NCI-H1930 (cell line): ENCODE data around the gene LSM10.
A peak's percentile ranks its signal among the peaks of the same experiment; 100 is the strongest.

Experiments used
- DNase-seq, 2 experiments: peaks; one replicate each; lab custom pipeline; 2025; lab: John Stamatoyannopoulos, UW

The LSM10 gene

GRCh38 chr1:36397378-36398230 lies at the start of gene LSM10:
Gene LSM10 (minus strand): TSS chr1:36397908. CDS start chr1:36394129, 3,779 bp downstream.
- DNase-seq: peak; percentile 85

- DNase-seq: no peak
These were observed 49.7 kb upstream of the LSM10 start for GRCh38 chr1:36447450-36447849.

GRCh38 chr1:36446746-36447145 lies 49.0 kb upstream of the LSM10 start:
- DNase-seq: no peak

GRCh38 chr1:36446271-36446670 lies 48.6 kb upstream of the LSM10 start:
- no peak for DNase-seq

DNA sequence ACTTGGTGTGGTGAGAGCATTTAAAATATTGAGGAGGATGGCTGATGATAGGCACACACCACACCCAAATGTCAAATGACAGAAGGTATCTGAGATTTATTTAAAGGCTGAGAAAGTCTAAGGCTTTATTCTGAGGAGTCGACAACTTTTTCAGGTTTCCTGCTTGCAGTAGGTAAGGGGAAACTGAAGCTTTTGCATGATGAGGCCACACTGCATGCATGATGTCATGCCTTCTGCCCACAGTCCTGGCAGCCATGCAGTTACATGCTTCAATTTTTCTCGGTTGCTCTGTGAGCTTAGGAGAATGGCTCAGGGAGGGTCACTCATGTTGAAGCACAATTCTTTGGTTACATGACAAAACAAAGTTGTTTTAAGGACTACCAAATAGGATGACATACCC lies 45.6 kb upstream of the LSM10 start:
- DNase-seq: no peak

DNA sequence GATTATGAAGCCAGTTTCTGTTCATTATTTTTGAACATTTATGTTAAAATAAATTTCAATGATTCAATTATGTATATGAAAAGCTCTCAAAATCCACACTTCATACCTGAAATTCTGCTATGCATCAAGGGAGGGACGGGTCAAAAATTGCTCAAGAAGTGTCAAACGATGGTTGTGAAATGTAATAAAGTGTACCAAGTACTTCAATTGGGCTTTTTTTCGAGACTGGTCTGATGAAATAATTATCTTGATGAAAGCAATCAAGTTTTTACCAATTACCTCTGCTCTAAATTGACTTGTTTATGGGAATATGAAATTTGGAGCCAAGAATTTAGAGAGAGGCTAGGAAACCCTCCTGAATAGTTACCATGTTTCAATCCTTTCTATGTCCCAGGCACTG lies 44.6 kb upstream of the LSM10 start:
- DNase-seq: no peak

GRCh38 chr1:36440646-36441045 lies 42.9 kb upstream of the LSM10 start:
- DNase-seq: no peak

GRCh38 chr1:36440044-36440443 lies 42.3 kb upstream of the LSM10 start:
- no peak for DNase-seq

DNA sequence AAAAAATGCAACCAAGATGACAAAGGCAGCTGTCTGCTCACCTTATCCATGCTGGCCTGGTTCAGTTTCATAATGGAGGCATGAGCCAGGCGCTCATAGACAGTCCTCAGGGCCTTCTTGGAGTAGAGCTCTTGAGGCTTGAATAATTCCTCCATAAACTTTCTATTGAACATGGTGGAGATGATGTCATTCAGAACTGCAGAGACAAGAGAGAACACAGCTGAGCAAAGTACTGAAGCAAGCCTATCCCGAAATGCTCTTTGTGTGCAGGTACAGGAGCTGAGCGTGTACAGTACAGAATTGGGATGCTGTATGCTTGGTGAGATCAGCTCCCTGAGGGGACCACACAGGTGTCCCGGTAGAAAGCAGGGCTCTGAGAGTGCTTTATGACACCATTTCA lies 41.0 kb upstream of the LSM10 start:
- no peak for DNase-seq

DNA sequence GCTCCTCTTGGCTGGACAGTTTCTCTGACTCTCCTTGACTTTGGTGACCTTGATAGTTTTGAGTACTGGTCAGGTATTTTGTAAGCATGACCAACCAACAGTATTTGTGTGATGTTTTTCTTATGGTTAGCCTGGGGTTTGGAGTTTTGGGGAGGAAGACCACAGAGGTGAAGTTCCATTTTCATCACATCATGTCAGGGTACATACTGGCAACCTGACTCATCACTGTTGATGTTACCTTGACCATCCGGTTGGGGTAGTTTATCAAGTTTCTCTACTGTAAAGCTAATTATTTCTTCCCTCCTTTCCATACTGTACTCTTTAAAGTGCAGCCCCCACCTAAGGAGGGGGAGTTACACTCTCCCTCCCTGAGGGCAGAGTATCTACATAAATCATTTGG lies 39.1 kb upstream of the LSM10 start:
- DNase-seq: no peak

GRCh38 chr1:36433102-36433501 lies 35.4 kb upstream of the LSM10 start:
- DNase-seq: no peak

GRCh38 chr1:36432616-36433015 lies 34.9 kb upstream of the LSM10 start:
- DNase-seq: no peak

- DNase-seq: no peak
These were observed 28.1 kb upstream of the LSM10 start for GRCh38 chr1:36425791-36426190.

DNA sequence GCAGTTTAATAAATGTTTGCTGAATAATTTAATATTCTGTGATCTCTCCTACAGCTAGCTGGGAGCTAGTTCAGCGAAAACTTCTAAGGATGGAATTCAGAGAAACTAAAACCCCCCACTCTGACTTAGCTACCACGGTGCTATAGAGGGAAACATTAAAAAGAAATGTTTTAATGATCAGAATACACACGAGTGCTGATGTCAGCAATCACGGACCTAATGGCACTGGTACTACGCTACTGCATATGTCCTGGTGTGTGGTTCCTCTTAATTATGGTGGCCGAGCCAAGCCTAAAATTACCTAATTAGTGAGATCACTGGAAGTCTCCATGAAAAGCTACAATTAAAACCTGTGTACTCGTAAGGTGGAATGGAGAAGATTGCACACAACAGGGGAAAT lies 23.9 kb upstream of the LSM10 start:
- DNase-seq: no peak

GRCh38 chr1:36420836-36421317 lies 23.2 kb upstream of the LSM10 start:
- DNase-seq: peak; percentile 16 to 49

DNA sequence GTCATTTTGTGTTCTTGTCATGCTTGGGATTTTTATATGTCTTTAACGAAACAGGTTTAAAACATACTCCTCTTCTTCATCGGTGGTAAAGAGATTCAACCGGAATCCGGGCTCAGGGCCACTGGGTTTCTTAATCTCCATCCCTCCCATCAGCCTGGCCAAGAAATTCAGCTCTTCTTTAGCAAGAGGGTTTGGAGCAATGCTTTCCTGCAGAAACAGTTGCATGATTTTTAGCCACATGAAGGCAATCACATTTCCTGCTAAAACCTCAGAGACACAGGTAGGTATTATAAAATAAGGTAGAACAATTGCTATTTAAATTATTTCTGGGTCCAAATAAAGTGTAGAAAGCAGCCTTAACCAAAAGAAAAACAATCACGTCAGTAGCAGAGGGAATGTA lies 22.7 kb upstream of the LSM10 start:
- no peak for DNase-seq

DNA sequence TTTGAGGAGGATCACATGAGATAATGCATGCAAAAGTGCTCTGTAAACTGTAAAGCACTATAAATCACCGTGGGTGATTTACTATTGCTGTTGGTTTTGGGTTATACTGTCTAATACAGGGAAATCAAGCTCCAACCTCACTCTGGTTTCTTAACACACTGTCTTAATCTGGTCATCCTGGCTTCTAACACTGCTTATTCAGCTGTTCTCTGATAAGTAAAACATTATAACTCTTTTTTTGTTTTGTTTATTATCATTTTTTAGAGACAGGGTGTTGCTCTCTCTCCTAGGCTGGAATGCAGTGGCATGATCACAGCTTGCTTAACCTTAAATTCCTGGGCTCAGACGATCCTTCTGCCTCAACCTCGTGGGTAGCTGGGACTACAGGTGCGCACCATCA lies 21.9 kb upstream of the LSM10 start:
- no peak for DNase-seq

- DNase-seq: no peak
These were observed 21.4 kb upstream of the LSM10 start for GRCh38 chr1:36419140-36419539.

- no peak for DNase-seq
These were observed 20.2 kb upstream of the LSM10 start for GRCh38 chr1:36417931-36418330.

- DNase-seq: no peak
These were observed 18.1 kb upstream of the LSM10 start for GRCh38 chr1:36415661-36416326.

GRCh38 chr1:36414384-36414783 lies 16.7 kb upstream of the LSM10 start:
- DNase-seq: no peak

DNA sequence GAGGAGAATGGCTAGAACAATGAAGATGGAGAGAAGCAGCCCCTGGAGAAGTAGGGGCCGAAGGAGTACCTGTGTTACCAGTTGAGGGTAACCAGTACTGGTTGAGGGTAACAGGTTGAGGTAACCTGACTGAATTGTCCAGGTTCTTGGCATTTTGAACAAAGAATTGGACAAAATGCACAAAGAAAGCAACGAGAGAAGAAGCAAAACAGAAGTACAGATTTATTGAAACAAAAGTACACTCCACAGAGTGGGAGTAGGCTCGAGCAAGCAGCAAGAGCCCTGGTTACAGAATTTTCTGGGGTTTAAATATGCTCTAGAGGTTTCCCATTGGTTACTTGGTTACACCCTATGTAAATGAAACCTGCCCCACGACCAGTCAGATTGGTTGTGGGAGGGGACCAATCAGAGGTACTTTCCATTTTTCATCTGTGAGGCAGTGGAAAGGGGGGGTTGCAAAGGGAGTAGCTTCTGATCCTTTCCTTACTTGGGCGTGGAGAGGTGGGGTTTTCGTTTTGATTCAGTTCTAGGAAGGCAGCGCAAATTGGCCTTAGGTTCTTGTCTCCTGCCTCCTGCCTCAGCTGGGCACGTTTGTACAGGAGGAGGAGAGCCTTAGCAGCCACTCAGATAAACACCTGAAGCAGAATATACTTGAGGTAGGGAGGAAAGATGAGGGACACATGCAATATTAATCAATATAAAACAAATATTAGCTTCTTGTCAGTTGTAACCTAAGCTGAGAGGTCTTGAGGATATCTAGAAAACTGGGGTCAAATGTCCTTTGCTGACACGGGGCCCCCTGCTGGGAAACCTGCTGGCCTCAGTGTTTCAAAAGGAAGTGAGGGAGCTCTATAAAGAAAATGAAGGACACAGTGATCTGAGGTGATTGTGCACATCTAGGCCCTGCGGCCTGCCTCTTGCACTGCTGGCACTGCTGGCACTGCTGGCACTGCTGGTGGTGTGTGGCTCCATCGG lies 14.3 kb upstream of the LSM10 start:
- peak; percentile 16 to 26 for DNase-seq
